Stimulated activated CD4-positive, alpha-beta T cell treated with anti-CD3 and anti-CD28 coated beads, TNF-alpha, amount 100 ng/mL, for 24 hours (primary cell): ENCODE measurements around the gene LRRC30.
"Not testable (repeated sequence)": the region's sequence is repeated elsewhere in the genome, so short reads cannot be mapped to it uniquely, and the experiment has no call there.

Experiments used
- DNase-seq, 3 experiments: peaks; one replicate each; pipeline ENCODE4 v3.0.0-alpha.2; 2020; ENCODE audit warnings: low read depth in 3 of 3

Gene LRRC30

DNA sequence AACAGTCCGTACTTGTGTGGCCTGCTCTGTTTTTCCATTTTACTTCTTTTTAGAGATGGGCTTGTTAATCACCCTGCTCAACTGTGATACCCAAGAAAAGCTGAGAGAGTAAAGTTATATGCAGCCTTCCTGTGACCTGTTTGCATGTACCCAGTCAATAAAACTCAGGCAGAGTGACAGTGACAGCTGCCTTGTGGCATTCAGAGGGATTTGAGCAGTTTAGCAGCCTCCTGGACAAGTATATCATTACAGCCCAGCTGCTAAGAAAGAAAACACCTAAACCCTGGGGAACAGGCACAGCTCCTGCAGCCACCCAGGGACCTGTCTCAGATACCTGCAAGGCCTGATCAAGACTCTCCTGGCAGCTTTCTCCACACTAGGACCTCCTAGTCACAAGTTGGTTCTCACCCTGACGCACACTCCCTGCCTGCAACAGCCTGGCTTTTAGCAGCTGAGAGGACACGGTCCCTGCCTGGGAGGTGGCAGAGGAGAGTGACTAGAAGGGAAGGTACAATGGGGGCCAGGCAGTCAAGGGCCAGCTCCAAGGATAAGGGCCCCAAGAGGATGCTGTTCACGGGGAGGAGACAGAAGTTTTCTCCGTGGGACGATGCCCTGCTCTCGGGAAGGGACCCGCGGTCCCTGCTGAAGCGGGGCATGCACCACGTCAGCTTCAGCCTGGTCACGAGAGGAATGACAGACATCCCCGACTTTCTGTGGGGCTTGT, at the start of gene LRRC30:
TSS of gene LRRC30 (plus strand) at position 464 of the 724 bp plus-strand sequence. CDS start at position 514, 50 bp downstream.
- no peak for DNase-seq

DNA sequence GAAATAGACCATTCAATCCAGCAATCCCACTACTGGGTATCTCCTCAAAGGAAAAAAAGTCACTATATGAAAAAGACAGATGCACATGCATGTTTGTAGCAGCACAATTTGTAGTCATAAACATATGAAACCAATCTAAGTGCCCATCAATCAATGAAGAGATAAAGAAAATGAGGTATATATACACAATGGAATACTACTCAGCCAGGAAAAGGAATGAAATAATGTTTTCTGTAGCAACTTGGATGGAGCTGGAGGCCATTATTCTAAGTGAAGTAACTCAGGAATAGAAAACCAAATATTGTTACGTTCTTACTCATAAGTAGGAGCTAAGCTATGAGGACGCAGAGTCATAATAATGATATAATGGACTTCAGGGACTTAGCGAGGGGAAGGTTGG, 45.2 kb upstream of the LRRC30 start:
- DNase-seq, result no peak

DNA sequence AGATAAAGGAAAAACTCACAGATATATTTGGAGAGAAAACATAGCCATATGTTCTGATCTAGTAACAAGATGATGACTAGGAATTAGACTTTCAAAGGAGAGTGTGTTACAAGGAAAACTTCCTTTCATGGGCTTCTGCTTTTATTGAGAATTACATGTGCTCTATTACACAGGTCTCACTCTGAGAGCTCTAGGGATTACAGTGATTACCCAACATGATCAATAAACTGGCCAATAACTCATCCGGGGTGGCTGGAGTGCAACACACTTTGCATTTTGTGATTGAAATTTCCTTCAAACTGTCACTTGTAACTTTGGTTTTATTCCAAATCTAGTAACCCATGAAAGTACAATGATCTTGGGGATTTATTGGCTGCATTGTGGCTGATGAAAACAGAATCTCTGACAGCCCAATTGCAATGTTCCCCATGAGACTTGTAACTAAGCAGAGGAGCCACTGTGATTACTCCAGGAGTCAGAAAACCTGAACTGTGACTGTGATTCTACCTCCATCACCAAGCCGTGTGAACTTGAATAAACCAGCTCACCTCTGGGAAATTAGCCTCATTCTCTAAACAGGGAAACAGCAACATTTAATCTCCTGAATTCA, 40.2 kb upstream of the LRRC30 start:
- DNase-seq, result no peak

DNA sequence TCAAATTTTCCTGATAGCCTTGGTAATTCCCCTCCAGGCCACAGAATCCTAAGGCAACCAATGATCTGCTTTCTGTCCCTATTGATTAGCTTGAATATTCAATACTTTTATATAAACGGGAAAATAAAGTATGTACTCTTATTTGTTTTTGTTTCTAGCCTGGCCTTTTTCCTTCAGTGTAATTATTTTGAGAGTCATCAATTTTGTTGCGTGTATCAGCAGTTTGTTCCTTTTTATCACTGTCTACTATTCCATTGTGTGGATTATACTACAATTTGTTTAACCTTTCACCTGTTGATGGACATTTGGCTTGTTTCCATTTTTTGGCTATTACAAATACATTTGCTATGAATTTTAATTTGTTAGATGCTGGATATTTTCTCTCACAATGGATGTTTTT, 39.2 kb upstream of the LRRC30 start:
- no peak for DNase-seq

DNA sequence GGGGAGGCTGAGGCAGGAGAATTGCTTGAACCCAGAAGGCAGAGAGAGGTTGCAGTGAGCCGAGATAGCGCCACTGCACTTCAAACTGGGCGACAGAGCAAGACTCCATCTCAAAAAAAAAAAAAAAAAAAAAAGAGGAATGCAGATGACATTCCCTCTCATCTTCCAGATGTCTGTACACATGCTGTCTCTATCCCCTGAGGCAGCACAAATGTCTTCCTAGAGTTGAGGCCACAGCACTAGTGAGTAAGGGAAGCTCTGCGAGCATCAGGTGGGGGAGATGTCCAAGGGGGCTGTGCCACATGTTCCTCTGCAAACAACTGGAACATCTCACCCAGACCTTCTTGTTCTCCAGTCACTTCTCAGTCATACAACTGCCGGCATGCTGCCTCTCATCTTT, 35.6 kb upstream of the LRRC30 start:
- no peak for DNase-seq

DNA sequence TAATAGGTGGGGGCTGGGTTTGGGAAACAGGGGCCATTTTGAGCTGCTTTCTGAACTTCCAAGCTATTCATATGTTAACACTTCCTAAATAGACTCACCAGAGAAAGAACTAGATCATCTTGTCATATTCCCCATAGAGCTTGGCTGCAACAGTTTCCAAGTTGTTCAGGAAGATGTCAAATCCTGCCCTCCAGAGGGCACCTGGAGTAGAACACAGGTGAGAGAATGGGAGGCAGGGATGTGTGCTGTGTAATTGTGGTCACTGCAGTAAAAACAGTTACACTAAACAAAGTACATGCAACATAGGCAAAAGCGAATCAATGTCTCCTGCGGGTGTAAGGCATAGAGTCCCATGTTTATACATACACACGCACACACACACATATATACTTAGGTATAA, 34.5 kb upstream of the LRRC30 start:
- DNase-seq, result no peak

DNA sequence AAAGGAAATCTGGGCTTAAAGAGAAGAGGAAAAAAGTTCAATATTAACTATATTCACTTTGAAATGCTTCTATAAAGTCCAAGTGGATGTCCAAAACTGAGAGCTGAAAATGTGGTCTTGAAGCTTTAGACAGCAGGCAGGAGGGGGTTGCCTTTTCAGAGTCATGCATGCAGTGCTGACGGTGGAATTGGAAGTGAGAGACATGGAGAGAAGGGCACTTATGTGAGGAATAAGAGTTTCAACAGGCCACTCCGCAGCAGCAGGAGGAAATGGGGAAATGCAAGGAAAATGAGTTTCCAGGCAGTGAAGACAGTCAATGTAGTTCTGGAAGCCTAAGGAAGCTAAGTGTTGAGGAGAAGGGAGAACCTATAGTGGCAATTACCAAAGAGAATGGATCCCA, 33.0 kb upstream of the LRRC30 start:
- DNase-seq, result no peak

DNA sequence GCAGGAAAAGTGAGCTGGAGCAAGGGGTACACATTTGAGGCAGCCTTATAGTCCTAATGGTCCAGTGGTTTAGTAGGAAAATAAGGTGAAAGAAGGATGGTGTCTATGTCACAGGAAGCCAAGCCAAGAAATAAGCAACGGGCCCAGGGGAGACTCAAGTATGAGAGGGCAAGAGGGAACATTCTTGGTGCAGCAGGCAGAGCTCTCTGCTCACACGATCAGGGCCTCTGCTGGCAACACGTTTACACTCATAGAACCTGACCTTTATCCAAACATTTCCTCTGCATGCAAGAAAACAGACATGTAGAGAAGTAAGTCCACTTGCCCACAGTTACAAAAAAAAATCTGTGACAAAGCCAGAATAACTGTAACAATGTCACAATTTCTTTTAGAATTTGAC, 32.6 kb upstream of the LRRC30 start:
- DNase-seq, result no peak

DNA sequence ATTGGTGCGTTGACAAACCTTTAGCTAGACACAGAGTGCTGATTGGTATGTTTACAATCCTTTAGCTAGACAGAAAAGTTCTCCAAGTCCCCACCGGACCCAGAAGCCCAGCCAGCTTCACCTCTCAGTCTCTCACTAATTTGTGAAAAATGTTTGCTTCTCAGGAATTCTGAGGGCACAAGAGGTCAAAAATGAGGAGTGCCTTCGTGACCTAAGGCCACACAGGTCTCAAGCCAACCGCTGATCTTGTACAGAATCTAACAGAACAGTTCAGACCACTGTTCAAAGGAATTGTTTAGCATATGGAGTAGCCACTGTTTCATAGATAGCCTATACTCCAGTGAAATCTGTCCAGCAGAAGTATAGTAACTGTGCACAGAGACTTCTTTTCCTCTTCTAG, 29.8 kb upstream of the LRRC30 start:
- DNase-seq, result no peak

DNA sequence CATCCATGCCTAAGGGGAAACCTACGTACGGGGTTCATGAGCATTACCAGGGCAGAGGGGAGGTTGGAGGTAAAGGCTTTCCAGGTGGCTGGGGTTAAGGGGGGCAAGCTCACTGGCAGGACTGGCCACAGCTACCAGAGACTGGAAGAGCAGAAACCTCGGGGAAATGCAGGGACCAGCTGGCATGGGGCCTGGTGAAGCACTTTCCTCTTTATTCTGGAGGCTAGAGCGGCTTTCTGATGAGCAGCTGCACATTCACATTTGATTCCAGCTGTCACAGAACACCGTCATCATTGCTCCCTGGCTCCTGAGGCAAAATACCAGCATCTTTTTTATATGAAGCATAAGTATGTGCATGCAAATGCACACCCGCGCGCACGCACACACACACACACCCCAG, 28.7 kb upstream of the LRRC30 start:
- DNase-seq, result no peak

DNA sequence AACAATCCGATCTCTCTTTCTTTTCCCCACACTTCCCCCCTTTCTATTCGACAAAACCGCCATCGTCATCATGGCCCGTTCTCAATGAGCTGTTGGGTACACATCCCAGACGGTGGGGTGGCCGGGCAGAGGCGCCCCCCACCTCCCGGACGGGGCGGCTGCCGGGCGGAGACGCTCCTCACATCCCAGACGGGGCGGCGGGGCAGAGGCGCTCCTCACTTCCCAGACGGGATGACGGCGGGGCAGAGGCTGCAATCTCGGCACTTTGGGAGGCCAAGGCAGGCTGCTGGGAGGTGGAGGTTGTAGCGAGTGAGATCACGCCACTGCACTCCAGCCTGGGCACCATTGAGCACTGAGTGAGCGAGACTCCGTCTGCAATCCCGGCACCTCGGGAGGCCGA, 27.3 kb upstream of the LRRC30 start:
- DNase-seq, result not testable (repeated sequence)

DNA sequence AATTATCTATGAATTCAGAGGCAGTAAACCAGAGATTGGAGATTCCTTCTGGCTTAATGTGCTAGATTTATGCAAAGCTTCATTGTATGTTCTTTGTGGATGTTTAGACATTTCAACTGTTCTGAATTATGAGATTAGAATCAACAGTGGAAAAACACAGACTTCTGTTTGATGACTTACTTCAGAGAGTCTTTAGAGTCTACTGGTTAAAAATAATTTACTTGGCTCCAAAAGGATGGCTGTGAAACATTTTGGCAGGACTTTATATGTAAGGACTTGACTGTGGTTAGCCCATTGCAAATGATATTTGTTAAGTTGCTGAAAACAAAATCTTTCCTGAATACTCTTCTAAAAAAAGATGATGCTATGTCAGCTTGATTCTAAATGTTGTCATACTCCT, 25.5 kb upstream of the LRRC30 start:
- no peak for DNase-seq

DNA sequence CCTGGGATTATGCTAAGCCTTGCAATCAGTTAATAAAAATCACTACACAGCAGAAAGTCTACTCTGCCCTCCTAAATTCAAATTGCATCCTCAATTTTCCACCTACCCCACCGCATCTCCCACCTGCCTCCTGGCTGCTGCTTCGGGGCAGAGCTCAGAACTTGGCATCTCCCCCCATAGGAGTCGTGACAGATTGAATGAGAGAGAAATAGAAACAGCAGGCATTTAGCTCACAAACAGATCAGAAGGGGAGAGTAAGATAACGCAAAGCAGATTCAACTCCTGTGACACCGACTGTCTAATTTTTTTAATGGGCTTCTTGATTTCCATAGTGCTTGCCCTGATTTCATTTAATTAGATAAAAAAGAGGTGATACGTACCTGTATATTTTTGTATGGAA, 24.7 kb upstream of the LRRC30 start:
- no peak for DNase-seq

DNA sequence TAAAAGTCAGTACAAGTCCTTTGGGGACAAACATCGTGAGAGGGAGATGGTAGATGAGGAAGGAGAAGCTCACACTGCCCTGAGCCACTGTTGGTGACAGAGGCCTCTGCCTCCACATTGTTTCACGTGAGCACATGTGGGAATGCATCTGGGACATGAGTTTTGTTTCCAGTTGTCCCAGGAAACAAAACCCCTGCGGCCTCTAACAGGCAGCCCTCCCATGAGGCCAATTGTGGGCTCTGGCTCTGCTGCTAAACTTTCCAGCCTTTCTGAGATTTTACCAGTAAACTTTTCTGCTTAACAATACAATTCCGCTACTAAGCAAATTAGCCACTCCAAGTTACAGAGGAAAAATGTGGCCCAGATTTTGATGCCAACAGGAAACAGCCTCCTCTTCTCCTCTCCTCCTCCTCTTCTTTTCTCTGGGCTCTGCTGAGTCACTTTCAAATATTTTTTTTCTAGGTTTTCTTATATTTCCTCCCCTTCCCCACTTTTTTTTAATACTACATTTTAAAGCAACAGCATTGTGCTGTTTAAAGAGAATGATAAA, 23.4 kb upstream of the LRRC30 start:
- DNase-seq, result no peak

DNA sequence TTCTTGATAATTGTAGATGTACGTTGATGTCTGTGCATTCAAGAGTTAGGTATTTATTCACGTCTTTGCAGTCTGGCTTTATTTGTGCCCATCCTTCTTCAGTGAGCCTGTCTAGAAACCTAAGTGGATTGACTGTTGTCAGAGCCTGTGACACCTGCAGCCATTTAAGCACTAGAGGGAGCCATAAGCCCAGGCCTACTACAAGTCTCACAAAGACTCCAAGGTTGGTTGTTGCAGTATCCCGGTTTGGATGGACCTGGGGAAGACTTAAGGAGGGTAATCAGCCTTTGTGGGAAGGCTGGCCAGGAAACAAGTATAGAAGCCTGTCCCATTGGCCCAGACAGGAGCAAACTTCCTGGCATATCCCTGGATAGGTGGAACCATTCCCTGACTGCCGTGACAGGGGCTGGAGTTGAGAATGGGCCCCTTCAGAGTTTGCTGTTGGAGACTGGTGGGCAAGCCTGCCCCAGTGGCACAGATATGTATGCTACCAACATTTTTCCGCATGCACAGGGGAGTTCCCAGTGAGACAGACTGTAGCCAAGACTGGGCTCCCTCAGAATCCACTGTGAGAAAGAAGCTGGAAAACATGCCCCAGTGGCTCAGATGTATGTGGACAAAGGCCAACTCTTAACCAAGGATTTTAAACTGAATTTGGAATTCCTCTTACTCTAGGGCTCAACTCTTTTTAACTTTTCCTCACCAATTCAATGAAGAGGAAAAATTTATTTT, 9.3 kb upstream of the LRRC30 start:
- no peak for DNase-seq

DNA sequence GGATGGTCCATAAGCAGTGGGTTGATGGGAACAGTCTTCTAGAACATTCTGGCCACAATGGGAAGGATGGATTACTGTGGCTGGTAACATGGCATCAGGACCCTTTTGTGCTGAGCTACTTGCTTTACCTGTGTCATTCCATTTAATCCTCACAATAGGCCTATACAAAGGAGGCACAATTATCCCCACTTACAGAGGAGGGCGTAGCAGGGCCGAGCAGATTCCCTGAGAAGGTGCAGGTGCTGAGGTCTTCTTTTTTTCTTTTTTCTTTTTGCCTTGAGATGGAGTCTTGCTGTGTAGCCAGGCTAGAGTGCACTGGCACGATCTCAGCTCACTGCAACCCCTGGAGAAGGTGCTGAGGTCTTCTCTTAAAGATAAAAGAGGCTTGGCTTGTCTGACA, 6.7 kb upstream of the LRRC30 start:
- DNase-seq, result no peak

DNA sequence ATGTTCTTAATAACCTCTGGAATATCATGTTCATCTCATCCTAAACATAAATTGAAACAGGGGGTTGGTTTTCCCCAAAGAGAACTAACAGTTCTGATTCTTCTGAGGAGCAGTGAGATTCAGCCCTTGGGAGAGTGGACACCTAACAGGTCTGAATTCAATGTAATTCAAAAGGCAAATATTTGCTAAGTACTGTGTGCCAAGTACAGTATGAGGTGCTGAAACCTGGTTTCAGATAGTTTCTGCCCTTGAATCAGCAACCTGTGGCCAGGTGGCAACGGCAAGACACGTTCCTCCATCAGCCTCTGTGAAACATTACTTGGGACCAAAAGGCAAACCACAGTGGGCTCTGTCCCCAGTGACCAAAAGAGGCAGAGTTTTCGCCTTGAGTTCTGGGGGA, 1.3 kb downstream of the LRRC30 start:
- no peak for DNase-seq

DNA sequence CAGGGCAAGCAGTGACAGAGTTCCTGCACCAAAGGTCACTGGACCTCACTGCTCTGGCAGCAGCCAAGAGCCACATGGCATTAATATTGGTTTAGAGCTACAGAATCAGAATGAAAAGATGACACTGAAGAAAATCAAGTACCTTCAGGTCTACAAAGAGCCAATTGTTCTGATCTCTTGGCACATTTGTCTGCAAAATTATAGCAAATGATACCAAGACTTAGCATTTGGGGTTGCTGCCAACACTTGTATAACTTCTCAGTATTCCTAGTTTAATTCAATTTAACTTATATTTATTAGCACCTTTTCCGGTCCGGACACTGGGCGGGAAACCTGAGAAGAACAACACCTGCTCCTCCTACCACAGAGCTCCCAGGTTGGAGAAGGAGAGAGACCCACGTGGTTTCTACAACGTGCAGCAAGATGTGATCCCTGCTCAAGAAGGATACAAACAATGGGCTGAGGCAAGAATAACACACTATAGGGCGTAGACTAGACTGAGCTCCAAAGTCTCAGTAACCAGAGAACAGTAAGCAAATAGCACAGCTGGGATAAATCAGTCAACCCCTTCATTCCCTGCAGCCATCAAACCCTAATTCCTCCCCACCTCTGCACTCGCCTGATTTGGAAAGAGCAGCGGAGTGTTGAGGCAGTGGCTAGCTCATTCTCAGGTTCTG, 2.4 kb downstream of the LRRC30 start:
- no peak for DNase-seq

DNA sequence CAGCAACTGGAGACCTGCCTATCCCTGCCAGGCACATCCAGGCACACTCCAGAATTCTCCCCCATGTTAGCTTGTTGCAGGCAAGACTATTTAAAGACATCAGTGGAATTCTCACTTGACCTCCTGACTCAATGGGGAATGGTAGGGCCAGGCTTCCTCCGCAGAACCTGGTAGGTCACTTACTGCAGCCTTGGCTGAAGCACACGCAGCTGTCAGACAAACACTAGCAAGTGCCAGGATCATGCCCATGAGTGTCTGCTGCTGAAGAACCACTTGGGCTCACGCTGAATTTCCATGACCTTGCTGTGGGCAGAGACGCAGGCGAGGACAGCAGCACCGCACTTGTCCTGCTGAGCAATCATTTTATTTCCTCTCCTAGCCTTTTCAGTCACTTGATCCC, 3.2 kb downstream of the LRRC30 start:
- no peak for DNase-seq

DNA sequence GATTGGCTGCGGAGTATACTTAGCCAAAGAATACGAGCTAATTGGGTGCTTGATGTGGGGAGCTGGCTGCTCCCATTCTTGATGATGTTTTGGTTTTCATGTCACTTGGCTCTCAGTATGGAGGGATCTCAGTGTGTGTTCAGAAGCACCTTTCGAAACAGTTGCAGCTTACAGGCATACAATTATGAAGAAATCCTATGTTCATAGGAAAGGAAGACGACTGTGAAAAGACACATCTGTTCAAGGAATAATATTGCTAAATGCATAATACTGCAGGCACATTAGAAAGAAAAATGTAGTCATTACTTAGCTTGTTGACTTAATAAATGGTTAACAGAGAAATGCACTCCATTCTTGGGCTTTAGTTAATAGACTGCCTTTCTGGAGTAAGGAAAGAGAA, 4.1 kb downstream of the LRRC30 start:
- DNase-seq, result no peak

DNA sequence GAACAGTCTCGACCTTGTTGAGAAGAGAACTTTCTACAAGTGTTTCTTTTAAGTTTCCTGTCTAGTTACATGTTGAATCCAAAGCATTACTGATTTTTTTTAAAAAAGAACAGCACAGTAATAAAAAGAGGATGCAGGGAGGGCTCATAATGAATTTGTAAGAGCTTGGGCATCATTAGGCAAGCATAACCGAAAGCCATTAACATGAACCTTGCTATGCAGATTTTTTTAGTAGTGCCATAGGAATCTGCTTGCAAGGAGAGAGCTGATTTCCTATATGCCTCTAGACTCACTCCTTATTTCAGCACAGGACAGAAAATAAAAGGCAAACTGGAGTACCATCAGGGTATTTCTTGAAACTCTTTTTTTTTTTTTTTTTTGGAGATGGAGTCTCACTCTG, 5.2 kb downstream of the LRRC30 start:
- DNase-seq, result no peak

DNA sequence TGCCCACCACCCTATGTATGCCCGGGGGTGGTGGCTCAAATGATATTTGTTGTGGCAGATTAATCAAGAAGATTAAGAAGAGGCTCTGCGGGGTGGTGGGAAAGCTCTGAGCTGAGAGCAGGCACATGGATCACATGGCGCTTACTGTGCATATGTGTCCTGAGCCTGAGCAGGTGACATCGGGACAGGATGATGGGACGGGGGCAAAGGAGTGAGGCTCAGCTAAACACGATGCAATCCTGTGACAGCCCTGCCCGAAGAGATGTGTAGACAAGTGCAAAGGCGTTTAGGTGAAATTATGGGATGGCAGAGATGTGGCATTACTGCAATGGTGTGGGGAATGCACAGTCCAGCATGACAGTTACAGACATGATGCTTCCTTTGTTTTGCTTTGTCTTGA, 6.0 kb downstream of the LRRC30 start:
- DNase-seq, result no peak
